Adrenal gland (tissue), 5 donors: ENCODE data around the gene ALG2.

Experiments
- POLR2A ChIP-seq, 2 donors: fragments of 450-650 bp; IDR thresholded peaks; one replicate each; pipeline ENCODE4 v1.6.1; 2017; ENCODE audit warnings: antibody characterized with exemption in 2 of 2, mild to moderate bottlenecking in 2 of 2, moderate library complexity in 1 of 2
- TF ChIP-seq, protein P1 (sequence below), 6 experiments: fragments of 450-650 bp in 4 of 6; fragments of 200-600 bp in 2 of 6; sonication (generic) in 1 of 6; IDR thresholded peaks; 1 replicate in 5 of 6; 2 replicates in 1 of 6; pipeline versions ENCODE4 v1.5.1 to v1.8.0; 2016 to 2021; ENCODE audit warnings: antibody characterized with exemption in 6 of 6, mild to moderate bottlenecking in 2 of 6, moderate library complexity in 1 of 6
- donor health status: DM: no; HTN: no; CAD: no.

DNA sequence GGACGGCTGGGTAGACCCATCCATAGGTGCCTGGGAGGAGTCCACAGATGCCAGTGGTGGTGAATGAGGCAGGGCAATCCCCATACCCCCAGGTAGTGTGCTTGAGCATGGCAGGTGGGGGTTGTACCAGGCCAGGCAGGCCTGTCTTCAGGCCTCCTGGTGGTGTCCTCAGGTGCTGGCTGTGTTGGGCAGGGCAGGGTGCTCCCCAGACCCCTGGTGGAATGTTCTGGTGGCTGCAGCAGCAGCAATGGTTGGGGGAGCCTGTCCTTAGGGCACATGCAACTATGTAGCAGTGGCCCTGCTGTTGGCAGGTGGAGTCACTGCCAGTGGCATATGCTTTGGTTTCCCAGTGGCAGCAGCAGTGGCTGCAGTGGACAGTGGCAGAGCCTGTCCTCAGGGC lies 10.0 kb downstream of the ALG2 start:
- no peak for TF ChIP-seq POLR2A (IDR thresholded peaks at IDR 0.05)
- TF ChIP-seq, protein P1, sequence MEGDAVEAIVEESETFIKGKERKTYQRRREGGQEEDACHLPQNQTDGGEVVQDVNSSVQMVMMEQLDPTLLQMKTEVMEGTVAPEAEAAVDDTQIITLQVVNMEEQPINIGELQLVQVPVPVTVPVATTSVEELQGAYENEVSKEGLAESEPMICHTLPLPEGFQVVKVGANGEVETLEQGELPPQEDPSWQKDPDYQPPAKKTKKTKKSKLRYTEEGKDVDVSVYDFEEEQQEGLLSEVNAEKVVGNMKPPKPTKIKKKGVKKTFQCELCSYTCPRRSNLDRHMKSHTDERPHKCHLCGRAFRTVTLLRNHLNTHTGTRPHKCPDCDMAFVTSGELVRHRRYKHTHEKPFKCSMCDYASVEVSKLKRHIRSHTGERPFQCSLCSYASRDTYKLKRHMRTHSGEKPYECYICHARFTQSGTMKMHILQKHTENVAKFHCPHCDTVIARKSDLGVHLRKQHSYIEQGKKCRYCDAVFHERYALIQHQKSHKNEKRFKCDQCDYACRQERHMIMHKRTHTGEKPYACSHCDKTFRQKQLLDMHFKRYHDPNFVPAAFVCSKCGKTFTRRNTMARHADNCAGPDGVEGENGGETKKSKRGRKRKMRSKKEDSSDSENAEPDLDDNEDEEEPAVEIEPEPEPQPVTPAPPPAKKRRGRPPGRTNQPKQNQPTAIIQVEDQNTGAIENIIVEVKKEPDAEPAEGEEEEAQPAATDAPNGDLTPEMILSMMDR (IDR thresholded peaks at IDR 0.05) = no peak
